GM23248 (cell line): ENCODE results near the gene YKT6.

Experiments used
- EZH2 ChIP-seq: fragments of 200-600 bp; sonication (generic); IDR thresholded peaks from 2 replicates; pipeline ENCODE4 v1.6.1; 2018; ENCODE audit warnings: antibody characterized with exemption, mild to moderate bottlenecking; ENCODE audit not compliant: insufficient read depth, poor library complexity, severe bottlenecking
- EZH2phosphoT487 ChIP-seq: fragments of 200-600 bp; sonication (generic); IDR thresholded peaks from 2 replicates; pipeline ENCODE4 v1.6.1; 2018; ENCODE audit warnings: antibody characterized with exemption, moderate library complexity, mild to moderate bottlenecking, low read depth; ENCODE audit not compliant: insufficient read depth

GRCh38 chr7:44200699-44201461 is at the start of gene YKT6:
- no peak for TF ChIP-seq EZH2phosphoT487
- TF ChIP-seq EZH2, result no peak
